ENCODE measurements around the gene GBP5. TPM values are rescaled to one million over a fixed set of nuclear protein-coding genes. Genes with fewer than 3 reads are reported as not detected.
"Not testable (repeated sequence)": the region's sequence is repeated elsewhere in the genome, so short reads cannot be mapped to it uniquely, and the experiment has no call there.

Gene GBP5
- total RNA-seq, 1 donor from 2014 or later = not detected

DNA sequence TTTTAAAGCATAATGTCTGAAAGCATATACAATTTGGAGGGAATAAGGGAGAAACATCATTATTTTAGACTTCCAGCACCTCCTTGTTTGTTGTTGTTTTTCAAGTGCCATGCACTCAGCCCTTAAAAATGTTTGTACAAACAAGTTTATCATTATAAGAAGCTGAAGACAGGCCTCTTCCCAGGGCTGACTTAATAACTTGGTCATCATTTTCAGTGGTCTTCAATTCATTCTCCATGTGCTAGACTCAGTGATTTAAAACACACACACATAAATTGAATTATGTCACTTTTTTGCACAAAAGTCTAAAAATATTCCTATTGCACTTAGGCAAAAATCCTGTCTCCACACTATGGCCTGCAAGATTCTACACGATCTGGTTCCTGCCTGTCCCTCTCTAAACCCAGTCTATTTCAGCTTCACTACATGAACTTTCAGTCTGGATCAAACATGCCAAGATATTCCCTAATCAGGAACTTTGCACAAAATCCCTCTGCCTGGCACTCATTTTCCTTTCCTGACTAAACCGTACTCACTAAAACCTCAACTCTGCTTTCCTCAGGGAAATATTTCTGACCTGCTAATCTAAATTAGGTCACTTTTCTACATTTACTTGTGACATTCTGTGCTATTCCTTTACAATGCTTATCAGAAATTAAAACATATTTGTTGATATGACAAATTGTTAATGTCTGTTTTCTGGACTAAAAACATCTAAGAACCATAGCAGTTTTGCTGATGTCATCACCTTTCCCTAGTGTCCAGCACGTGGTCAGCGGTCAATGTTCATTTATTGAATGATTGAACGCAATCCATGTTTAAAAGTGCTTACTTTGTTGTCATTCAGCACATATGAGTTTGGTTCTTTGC, 14.8 kb upstream of the GBP5 start:
- Mint-ChIP-seq H3K9me3 (ENCODE audit: low read depth) (peaks cover 2% of the 10 kb centered on the region), H3K4me1 (ENCODE audit: low read depth) (no peaks in the 10 kb centered on the region), H3K27ac (ENCODE audit: unreplicated experiment) (no peak overlapping the region), H3K4me3 (ENCODE audit: unreplicated experiment) (no peak overlapping the region), H3K27me3 (ENCODE audit: low read depth) (peaks cover 4% of the 10 kb centered on the region), H3K36me3 (ENCODE audit: low read depth) (no peaks in the 10 kb centered on the region)
- no peak for DNase-seq (ENCODE audit: low spot score)
- TF ChIP-seq CTCF (IDR thresholded peaks at IDR 0.05) = no peak

GRCh38 chr1:89286549-89287180, 14.0 kb upstream of the GBP5 start:
- Mint-ChIP-seq H3K9me3 (ENCODE audit: low read depth) (no peaks in the 10 kb centered on the region), H3K36me3 (ENCODE audit: low read depth) (no peaks in the 10 kb centered on the region), H3K4me1 (ENCODE audit: low read depth) (no peaks in the 10 kb centered on the region), H3K4me3 (ENCODE audit: unreplicated experiment) (no peak overlapping the region), H3K27me3 (ENCODE audit: low read depth) (peaks cover 8% of the 10 kb centered on the region), H3K27ac (ENCODE audit: unreplicated experiment) (no peak overlapping the region)
- TF ChIP-seq CTCF (IDR thresholded peaks at IDR 0.05) = no peak
- no peak for DNase-seq (ENCODE audit: low spot score)

GRCh38 chr1:89285745-89286380, 13.2 kb upstream of the GBP5 start:
- Mint-ChIP-seq H3K27me3 (ENCODE audit: low read depth) (peaks cover 10% of the 10 kb centered on the region), H3K36me3 (ENCODE audit: low read depth) (no peaks in the 10 kb centered on the region), H3K27ac (ENCODE audit: unreplicated experiment) (no peak overlapping the region), H3K9me3 (ENCODE audit: low read depth) (no peaks in the 10 kb centered on the region), H3K4me1 (ENCODE audit: low read depth) (no peaks in the 10 kb centered on the region), H3K4me3 (ENCODE audit: unreplicated experiment) (no peak overlapping the region)
- no peak for DNase-seq (ENCODE audit: low spot score)
- TF ChIP-seq CTCF (IDR thresholded peaks at IDR 0.05) = no peak

GRCh38 chr1:89284078-89284763, 11.6 kb upstream of the GBP5 start:
- peaks cover 15% of the 10 kb centered on the region for H3K27me3 Mint-ChIP-seq (ENCODE audit: low read depth)
- H3K9me3 Mint-ChIP-seq (ENCODE audit: low read depth); DNase-seq (ENCODE audit: low spot score); H3K36me3 Mint-ChIP-seq (ENCODE audit: low read depth); H3K27ac Mint-ChIP-seq (ENCODE audit: unreplicated experiment); H3K4me1 Mint-ChIP-seq (ENCODE audit: low read depth); H3K4me3 Mint-ChIP-seq (ENCODE audit: unreplicated experiment): not testable (repeated sequence)

GRCh38 chr1:89280766-89281165, 8.1 kb upstream of the GBP5 start:
- Mint-ChIP-seq H3K27ac (ENCODE audit: unreplicated experiment) (no peak overlapping the region), H3K36me3 (ENCODE audit: low read depth) (no peaks in the 10 kb centered on the region), H3K4me1 (ENCODE audit: low read depth) (no peaks in the 10 kb centered on the region), H3K4me3 (ENCODE audit: unreplicated experiment) (no peak overlapping the region), H3K27me3 (ENCODE audit: low read depth) (peaks cover 15% of the 10 kb centered on the region), H3K9me3 (ENCODE audit: low read depth) (no peaks in the 10 kb centered on the region)
- DNase-seq (ENCODE audit: low spot score) = no peak
- no peak for TF ChIP-seq CTCF (IDR thresholded peaks at IDR 0.05)

All from chondrocyte (in vitro differentiated cells).